GM21786 (cell line): ENCODE measurements around the gene CACNB2.
A peak's percentile ranks its signal among the peaks of the same experiment; 100 is the strongest.
"Not testable (repeated sequence)": the region's sequence is repeated elsewhere in the genome, so short reads cannot be mapped to it uniquely, and the experiment has no call there.

Experiments used
- ATAC-seq: cut with Tn5 transposase; IDR thresholded peaks from one replicate; pipeline ENCODE4 v1.9.1; 2021; ENCODE audit not compliant: unreplicated experiment

CACNB2 gene

GRCh38 chr10:18196806-18197550, 56.8 kb downstream of the CACNB2 start:
- ATAC-seq, result no peak

- no peak for ATAC-seq
Measured at GRCh38 chr10:18197706-18198105, 57.5 kb downstream of the CACNB2 start.

- no peak for ATAC-seq
Measured at GRCh38 chr10:18201877-18202276, 61.7 kb downstream of the CACNB2 start.

- ATAC-seq, result no peak
Measured at GRCh38 chr10:18202680-18203460, 62.6 kb downstream of the CACNB2 start.

GRCh38 chr10:18203471-18203870, 63.2 kb downstream of the CACNB2 start:
- no peak for ATAC-seq

- no peak for ATAC-seq
Measured at GRCh38 chr10:18204039-18204835, 64.0 kb downstream of the CACNB2 start.

GRCh38 chr10:18205098-18205834, 65.0 kb downstream of the CACNB2 start:
- ATAC-seq, result no peak

- not testable (repeated sequence) for ATAC-seq
Measured at GRCh38 chr10:18208186-18208585, 68.0 kb downstream of the CACNB2 start.

- no peak for ATAC-seq
Measured at GRCh38 chr10:18209241-18209640, 69.0 kb downstream of the CACNB2 start.

- ATAC-seq, result no peak
Measured at GRCh38 chr10:18210711-18211110, 70.5 kb downstream of the CACNB2 start.

- ATAC-seq, result no peak
Measured at GRCh38 chr10:18211862-18212261, 71.6 kb downstream of the CACNB2 start.

- ATAC-seq, result no peak
Measured at GRCh38 chr10:18213271-18213670, 73.0 kb downstream of the CACNB2 start.

GRCh38 chr10:18214691-18215563, 74.7 kb downstream of the CACNB2 start:
- ATAC-seq, result peak; percentile 62

GRCh38 chr10:18216482-18216881, 76.3 kb downstream of the CACNB2 start:
- no peak for ATAC-seq

- ATAC-seq, result no peak
Measured at GRCh38 chr10:18217577-18217976, 77.4 kb downstream of the CACNB2 start.

GRCh38 chr10:18219146-18219545, 78.9 kb downstream of the CACNB2 start:
- ATAC-seq, result no peak

- no peak for ATAC-seq
Measured at GRCh38 chr10:18221123-18221522, 80.9 kb downstream of the CACNB2 start.

- no peak for ATAC-seq
Measured at GRCh38 chr10:18221882-18222281, 81.7 kb downstream of the CACNB2 start.

- no peak for ATAC-seq
Measured at GRCh38 chr10:18222866-18223265, 82.6 kb downstream of the CACNB2 start.

- no peak for ATAC-seq
Measured at GRCh38 chr10:18223898-18224297, 83.7 kb downstream of the CACNB2 start.
